Stimulated activated CD4-positive, alpha-beta T cell treated with anti-CD3 and anti-CD28 coated beads, TNF-alpha, amount 100 ng/mL, for 48 hours (primary cell): ENCODE data around the gene IRAK1.

ENCODE experiments used
- DNase-seq, 3 donors: peaks; one replicate each; pipeline ENCODE4 v3.0.0-alpha.2; 2020; ENCODE audit warnings: low read depth in 3 of 3

Gene IRAK1

GRCh38 chrX:154019633-154020528, at the start of gene IRAK1:
Gene IRAK1 (minus strand): TSS chrX:154019902. CDS start chrX:154019812, 90 bp downstream.
- peak in 1 of 3 donors; percentile 40 for DNase-seq

GRCh38 chrX:154068560-154068959, 48.9 kb upstream of the IRAK1 start:
- DNase-seq, result no peak

GRCh38 chrX:154064637-154065435, 45.1 kb upstream of the IRAK1 start:
- no peak for DNase-seq

- DNase-seq, result no peak
Measured at GRCh38 chrX:154063234-154063633, 43.5 kb upstream of the IRAK1 start.

- no peak for DNase-seq
Measured at GRCh38 chrX:154061801-154062200, 42.1 kb upstream of the IRAK1 start.

- no peak for DNase-seq
Measured at GRCh38 chrX:154059729-154060245, 40.1 kb upstream of the IRAK1 start.

GRCh38 chrX:154059231-154059630, 39.5 kb upstream of the IRAK1 start:
- no peak for DNase-seq

- no peak for DNase-seq
Measured at GRCh38 chrX:154058214-154058997, 38.7 kb upstream of the IRAK1 start.

GRCh38 chrX:154057791-154058190, 38.1 kb upstream of the IRAK1 start:
- DNase-seq, result no peak

- DNase-seq, result no peak
Measured at GRCh38 chrX:154056770-154057241, 37.1 kb upstream of the IRAK1 start.

- DNase-seq, result peak; percentile 25 to 71 (median 41)
Measured at GRCh38 chrX:154051201-154051810, 31.6 kb upstream of the IRAK1 start.

- no peak for DNase-seq
Measured at GRCh38 chrX:154050113-154050495, 30.4 kb upstream of the IRAK1 start.

- no peak for DNase-seq
Measured at GRCh38 chrX:154049209-154050112, 29.8 kb upstream of the IRAK1 start.

GRCh38 chrX:154048398-154048797, 28.7 kb upstream of the IRAK1 start:
- no peak for DNase-seq

GRCh38 chrX:154046940-154047610, 27.4 kb upstream of the IRAK1 start:
- DNase-seq, result no peak

- no peak for DNase-seq
Measured at GRCh38 chrX:154046031-154046781, 26.5 kb upstream of the IRAK1 start.

- no peak for DNase-seq
Measured at GRCh38 chrX:154044091-154044490, 24.4 kb upstream of the IRAK1 start.

- DNase-seq, result no peak
Measured at GRCh38 chrX:154043003-154043763, 23.5 kb upstream of the IRAK1 start.
